GM23248 (cell line): ENCODE results near the gene MRGPRX2. TPM values are rescaled to one million over a fixed set of nuclear protein-coding genes. Genes with fewer than 3 reads are reported as not detected.

ENCODE experiments used
- DNase-seq: peaks from one replicate; pipeline ENCODE4 v3.0.0-alpha.2; 2015
- H2AFZ ChIP-seq: fragments of 200-600 bp; sonication (generic); 2 replicates; pipeline ENCODE4 v1.6.1; 2016; ENCODE audit warnings: antibody characterized with exemption
- H3F3A ChIP-seq: fragments of 200-600 bp; sonication (generic); 2 replicates; pipeline ENCODE4 v1.6.1; 2016; ENCODE audit warnings: mild to moderate bottlenecking, antibody characterized with exemption, mixed run types; ENCODE audit not compliant: insufficient read depth
- H3K27ac ChIP-seq: fragments of 200-600 bp; sonication (generic); 2 replicates; pipeline ENCODE4 v1.5.1; 2016; ENCODE audit warnings: mild to moderate bottlenecking
- H3K27me3 ChIP-seq: fragments of 200-600 bp; sonication (generic); replicated peaks from 2 replicates; pipeline ENCODE4 v1.6.1; 2016; ENCODE audit warnings: mild to moderate bottlenecking; ENCODE audit not compliant: insufficient read depth
- H3K36me3 ChIP-seq: fragments of 200-600 bp; sonication (generic); 2 replicates; pipeline ENCODE4 v1.6.1; 2016; ENCODE audit warnings: low read depth, mild to moderate bottlenecking
- H3K4me1 ChIP-seq: fragments of 200-600 bp; sonication (generic); 2 replicates; pipeline ENCODE4 v1.6.1; 2016; ENCODE audit warnings: mild to moderate bottlenecking; ENCODE audit not compliant: insufficient read depth
- H3K4me2 ChIP-seq: fragments of 200-600 bp; sonication (generic); one replicate; pipeline ENCODE4 v1.6.1; 2016; ENCODE audit warnings: mild to moderate bottlenecking; ENCODE audit not compliant: unreplicated experiment
- H3K4me3 ChIP-seq: fragments of 200-600 bp; sonication (generic); 2 replicates; pipeline ENCODE4 v1.5.1; 2016; ENCODE audit warnings: mild to moderate bottlenecking
- H3K79me2 ChIP-seq: fragments of 200-600 bp; sonication (generic); 2 replicates; pipeline ENCODE4 v1.6.1; 2016; ENCODE audit warnings: mild to moderate bottlenecking; ENCODE audit not compliant: insufficient read depth
- H3K9ac ChIP-seq: fragments of 200-600 bp; sonication (generic); 2 replicates; pipeline ENCODE4 v1.6.1; 2016; ENCODE audit warnings: mild to moderate bottlenecking
- H3K9me2 ChIP-seq: fragments of 200-600 bp; sonication (generic); 2 replicates; pipeline ENCODE4 v1.6.1; 2016; ENCODE audit warnings: mixed run types, mild to moderate bottlenecking, moderate library complexity; ENCODE audit not compliant: insufficient read depth
- H3K9me3 ChIP-seq: fragments of 200-600 bp; sonication (generic); one replicate; pipeline ENCODE4 v1.6.1; 2017; ENCODE audit warnings: low read depth
- H4K20me1 ChIP-seq: fragments of 200-600 bp; sonication (generic); 2 replicates; pipeline ENCODE4 v1.6.0; 2016; ENCODE audit not compliant: insufficient read depth
- EZH2 ChIP-seq: fragments of 200-600 bp; sonication (generic); IDR thresholded peaks from 2 replicates; pipeline ENCODE4 v1.6.1; 2018; ENCODE audit warnings: antibody characterized with exemption, mild to moderate bottlenecking; ENCODE audit not compliant: insufficient read depth, poor library complexity, severe bottlenecking
- EZH2phosphoT487 ChIP-seq: fragments of 200-600 bp; sonication (generic); IDR thresholded peaks from 2 replicates; pipeline ENCODE4 v1.6.1; 2018; ENCODE audit warnings: antibody characterized with exemption, moderate library complexity, mild to moderate bottlenecking, low read depth; ENCODE audit not compliant: insufficient read depth
- WGBS, 2 experiments: methylation state at CpG; one replicate each; pipeline ENCODE4 v1.1.6; 2015 to 2017; ENCODE audit warnings: low lambda C conversion rate in 2 of 2, low coverage in 1 of 2; ENCODE audit errors: missing lambda C conversion rate in 2 of 2; 5-methylcytosine and 5-hydroxymethylcytosine counted together
- in situ Hi-C: fragments of 300-500 bp; cut with MboI; formaldehyde crosslinking; loops from 2 replicates; pipeline ENCODE4 v1.15.0; 2020
- polyA plus RNA-seq: library from polyadenylated mRNA; unstranded; fragments of >200 nt; fragmentation: Nextera tagmentation; extraction: Ambion mirVana; gene quantifications from 2 replicates; pipeline ENCODE4 v1.2.1, GENCODE V29; 2016
- total RNA-seq: library from RNA; depleted of rRNA; stranded (reverse); fragments of >200 nt; shearing (Covaris generic); gene quantifications from 2 replicates; pipeline ENCODE4 v1.2.3, GENCODE V29; 2014; rRNA removed

MRGPRX2 gene
- total RNA-seq (not detected in 2 replicates), polyA plus RNA-seq (not detected in 2 replicates)

DNA sequence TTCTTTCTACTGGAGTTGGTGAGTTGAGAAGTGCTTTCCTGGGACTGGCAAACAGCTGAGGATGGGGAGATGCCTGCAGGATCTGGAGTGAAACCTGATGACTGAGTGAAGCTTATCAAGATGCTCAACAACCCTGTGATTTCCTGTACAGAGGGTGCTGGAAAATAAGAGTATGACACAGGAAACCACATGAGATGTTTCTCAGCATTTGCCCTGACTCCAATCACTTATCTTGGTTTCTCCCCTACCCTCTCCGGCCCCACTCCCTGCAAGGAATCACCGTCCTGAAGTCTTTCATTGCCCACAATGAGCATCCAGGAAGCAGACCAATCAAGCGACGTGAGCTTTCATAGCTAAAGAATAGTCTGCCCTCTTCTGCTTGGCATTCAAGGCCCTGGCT, at the start of gene MRGPRX2:
MRGPRX2 (minus strand) TSS at position 89 of the 400 bp plus-strand sequence. CDS start 4,315 bp downstream, outside the sequence.
- peaks cover 46% of the 10 kb centered on the region for H3K27me3 ChIP-seq
- no peak within 1 kb of the TSS for H3K27ac ChIP-seq
- in situ Hi-C loops, result loop anchor here (25.0 kb wide), 1 partner anchor 1102 kb away; the partner anchor contains the start of gene DBX1
- H3K9ac ChIP-seq, result no peak within 1 kb of the TSS
- no peaks in the 10 kb centered on the region for H3K4me1 ChIP-seq
- H3K36me3 ChIP-seq, result no peaks in the 10 kb centered on the region
- no peaks in the 10 kb centered on the region for H3K9me2 ChIP-seq
- WGBS, 2 experiments, result 37 to 47% methylated on average over 4 of the region's 4 CpGs
- H2AFZ ChIP-seq, result no peak within 1 kb of the TSS
- H3K4me3 ChIP-seq, result no peak within 1 kb of the TSS
- TF ChIP-seq EZH2phosphoT487 (no peak), EZH2 (no peak)
- H3K4me2 ChIP-seq, result no peak within 1 kb of the TSS
- no peaks in the 10 kb centered on the region for H4K20me1 ChIP-seq
- no peaks in the 10 kb centered on the region for H3K9me3 ChIP-seq
- no peaks in the 10 kb centered on the region for H3F3A ChIP-seq
- no peaks in the 10 kb centered on the region for H3K79me2 ChIP-seq
- no peak for DNase-seq

- Histone ChIP-seq H3F3A (no peaks in the 10 kb centered on the region), H3K79me2 (no peaks in the 10 kb centered on the region), H2AFZ (no peak overlapping the region), H3K9me2 (no peaks in the 10 kb centered on the region), H3K27me3 (peaks cover 45% of the 10 kb centered on the region), H3K9me3 (no peaks in the 10 kb centered on the region), H3K27ac (no peak overlapping the region), H3K4me2 (no peak overlapping the region), H4K20me1 (no peaks in the 10 kb centered on the region), H3K4me1 (no peaks in the 10 kb centered on the region), H3K36me3 (no peaks in the 10 kb centered on the region), H3K4me3 (no peak overlapping the region), H3K9ac (no peak overlapping the region)
- in situ Hi-C loops, result no loop called here
- TF ChIP-seq EZH2phosphoT487 (no peak), EZH2 (no peak)
- DNase-seq, result no peak
- 79 to 87% methylated on average over 3 of the region's 3 CpGs for WGBS, 2 experiments
Measured at GRCh38 chr11:19110295-19110694, 49.8 kb upstream of the MRGPRX2 start.

- Histone ChIP-seq H2AFZ (no peak overlapping the region), H3K4me2 (no peak overlapping the region), H3K4me3 (no peak overlapping the region), H3K9me2 (no peaks in the 10 kb centered on the region), H3K4me1 (no peaks in the 10 kb centered on the region), H4K20me1 (no peaks in the 10 kb centered on the region), H3K79me2 (no peaks in the 10 kb centered on the region), H3K27me3 (peaks cover 64% of the 10 kb centered on the region), H3K36me3 (no peaks in the 10 kb centered on the region), H3K27ac (no peak overlapping the region), H3K9me3 (no peaks in the 10 kb centered on the region), H3F3A (no peaks in the 10 kb centered on the region), H3K9ac (no peak overlapping the region)
- in situ Hi-C loops, result no loop called here
- no peak for TF ChIP-seq EZH2phosphoT487
- TF ChIP-seq EZH2, result no peak
- DNase-seq, result no peak
- 89 to 100% methylated on average over 1 of the region's 1 CpG for WGBS, 2 experiments
Measured at GRCh38 chr11:19107125-19107524, 46.6 kb upstream of the MRGPRX2 start.

DNA sequence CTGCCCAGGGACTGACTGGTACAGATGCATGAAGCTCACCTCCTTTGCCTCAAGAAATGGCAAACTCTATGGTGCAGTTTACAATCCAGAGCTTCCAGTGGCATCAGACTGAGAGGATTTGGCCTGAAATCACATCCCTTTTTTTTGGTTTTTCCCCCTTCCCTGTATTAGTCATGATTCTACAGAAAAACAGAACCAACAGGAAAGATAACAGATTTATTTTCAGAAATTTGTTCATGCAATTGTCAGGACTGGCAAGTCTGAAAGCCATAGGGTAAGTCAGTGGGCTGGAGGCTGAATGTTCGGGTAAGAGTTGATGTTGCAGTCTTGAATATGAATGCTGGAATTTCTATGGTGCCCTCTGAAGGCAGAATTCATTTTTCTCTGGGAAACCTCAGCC, 44.5 kb upstream of the MRGPRX2 start:
- H3K9me3 ChIP-seq, result no peaks in the 10 kb centered on the region
- H3K36me3 ChIP-seq, result no peaks in the 10 kb centered on the region
- H3K27ac ChIP-seq, result no peak overlapping the region
- TF ChIP-seq EZH2phosphoT487, result no peak
- TF ChIP-seq EZH2, result no peak
- H4K20me1 ChIP-seq, result no peaks in the 10 kb centered on the region
- in situ Hi-C loops, result no loop called here
- DNase-seq, result no peak
- no peak overlapping the region for H3K4me3 ChIP-seq
- H3K27me3 ChIP-seq, result peaks cover 70% of the 10 kb centered on the region
- H3K9me2 ChIP-seq, result no peaks in the 10 kb centered on the region
- WGBS, 2 experiments, result 7 to 13% methylated on average over 1 of the region's 1 CpG
- H3K4me2 ChIP-seq, result no peak overlapping the region
- H3F3A ChIP-seq, result no peaks in the 10 kb centered on the region
- H2AFZ ChIP-seq, result no peak overlapping the region
- H3K4me1 ChIP-seq, result no peaks in the 10 kb centered on the region
- H3K9ac ChIP-seq, result no peak overlapping the region
- no peaks in the 10 kb centered on the region for H3K79me2 ChIP-seq

DNA sequence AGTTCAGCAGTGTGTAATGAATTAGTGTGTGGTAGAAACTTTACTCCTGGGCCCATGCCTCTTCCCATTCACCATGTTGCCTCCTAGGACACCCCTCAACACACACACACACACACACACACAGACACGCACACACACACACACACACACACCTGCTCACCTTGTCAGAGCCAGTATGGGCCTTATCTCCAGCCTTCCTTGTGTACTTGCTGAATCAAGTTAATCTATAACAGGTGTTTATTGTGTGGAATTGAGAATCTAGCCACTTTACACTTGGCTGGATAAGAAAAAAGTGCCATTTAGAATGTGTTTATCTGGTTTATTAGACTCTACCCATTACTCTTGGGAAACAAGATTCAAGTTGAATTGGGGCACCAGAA, 42.0 kb upstream of the MRGPRX2 start:
- H3F3A ChIP-seq, result no peaks in the 10 kb centered on the region
- H3K27ac ChIP-seq, result no peak overlapping the region
- no peaks in the 10 kb centered on the region for H3K9me3 ChIP-seq
- in situ Hi-C loops, result no loop called here
- H3K27me3 ChIP-seq, result peaks cover 71% of the 10 kb centered on the region
- no peak for TF ChIP-seq EZH2phosphoT487
- no peak for TF ChIP-seq EZH2
- H3K9ac ChIP-seq, result no peak overlapping the region
- 50 to 53% methylated on average over 1 of the region's 1 CpG for WGBS, 2 experiments
- H3K4me2 ChIP-seq, result no peak overlapping the region
- H3K36me3 ChIP-seq, result no peaks in the 10 kb centered on the region
- H3K79me2 ChIP-seq, result no peaks in the 10 kb centered on the region
- H3K4me3 ChIP-seq, result no peak overlapping the region
- H3K9me2 ChIP-seq, result no peaks in the 10 kb centered on the region
- H3K4me1 ChIP-seq, result no peaks in the 10 kb centered on the region
- no peaks in the 10 kb centered on the region for H4K20me1 ChIP-seq
- DNase-seq, result no peak
- H2AFZ ChIP-seq, result no peak overlapping the region
